ENCODE results near the gene MEX3C.

MEX3C gene

DNA sequence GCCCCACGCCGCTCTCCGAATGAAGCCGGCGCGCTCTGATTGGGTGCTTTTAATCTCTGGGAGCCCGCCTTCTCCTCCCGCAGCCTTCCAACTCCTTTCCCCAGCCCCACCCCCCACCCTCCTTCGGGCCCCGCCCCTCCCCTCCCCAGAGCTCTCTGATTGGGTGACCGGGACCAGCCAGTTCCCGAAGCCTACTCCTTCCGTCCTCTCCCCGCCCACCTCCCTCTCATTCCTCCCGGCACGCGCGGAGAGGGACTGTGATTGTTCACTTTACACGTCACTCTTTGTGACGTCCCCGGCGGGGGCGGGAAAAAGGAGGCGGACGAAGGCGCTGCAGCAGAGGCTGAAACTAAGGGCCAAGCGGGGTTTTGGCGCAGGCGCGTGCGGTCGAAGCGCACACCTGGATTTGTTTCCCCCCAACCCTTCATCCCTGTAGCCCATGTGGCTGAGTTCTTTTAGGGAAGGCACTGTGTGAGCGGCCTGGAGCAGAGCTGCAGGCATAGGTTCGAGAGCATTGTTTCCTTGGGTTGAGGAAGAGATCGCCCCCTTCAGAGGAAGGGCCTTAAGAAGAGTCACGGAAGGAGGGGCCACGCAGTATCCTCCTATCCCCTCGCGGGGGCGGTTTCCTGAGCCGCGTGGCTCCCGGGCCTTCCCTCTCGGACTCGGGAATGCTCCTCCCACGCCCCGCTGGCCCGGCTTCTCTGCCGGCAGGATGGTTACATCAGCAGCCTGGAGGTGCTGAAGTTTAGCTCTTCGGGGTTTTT lies at the start of gene MEX3C:
Gene MEX3C, minus strand, starts transcription at position 21 of the 764 bp plus-strand sequence. CDS start 361 bp downstream, outside the sequence.
- peak within 1 kb of the TSS; percentile 89 for H3K4me3 ChIP-seq (replicated peaks; ENCODE audit: low read depth, low read length)
- DNase-seq (ENCODE audit: extremely low read depth, low read depth): peak; percentile 97
- TF ChIP-seq, protein P1, sequence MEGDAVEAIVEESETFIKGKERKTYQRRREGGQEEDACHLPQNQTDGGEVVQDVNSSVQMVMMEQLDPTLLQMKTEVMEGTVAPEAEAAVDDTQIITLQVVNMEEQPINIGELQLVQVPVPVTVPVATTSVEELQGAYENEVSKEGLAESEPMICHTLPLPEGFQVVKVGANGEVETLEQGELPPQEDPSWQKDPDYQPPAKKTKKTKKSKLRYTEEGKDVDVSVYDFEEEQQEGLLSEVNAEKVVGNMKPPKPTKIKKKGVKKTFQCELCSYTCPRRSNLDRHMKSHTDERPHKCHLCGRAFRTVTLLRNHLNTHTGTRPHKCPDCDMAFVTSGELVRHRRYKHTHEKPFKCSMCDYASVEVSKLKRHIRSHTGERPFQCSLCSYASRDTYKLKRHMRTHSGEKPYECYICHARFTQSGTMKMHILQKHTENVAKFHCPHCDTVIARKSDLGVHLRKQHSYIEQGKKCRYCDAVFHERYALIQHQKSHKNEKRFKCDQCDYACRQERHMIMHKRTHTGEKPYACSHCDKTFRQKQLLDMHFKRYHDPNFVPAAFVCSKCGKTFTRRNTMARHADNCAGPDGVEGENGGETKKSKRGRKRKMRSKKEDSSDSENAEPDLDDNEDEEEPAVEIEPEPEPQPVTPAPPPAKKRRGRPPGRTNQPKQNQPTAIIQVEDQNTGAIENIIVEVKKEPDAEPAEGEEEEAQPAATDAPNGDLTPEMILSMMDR (IDR thresholded peaks at IDR 0.05; ENCODE audit: low read depth, low read length, missing control alignments): peak; percentile 14

DNA sequence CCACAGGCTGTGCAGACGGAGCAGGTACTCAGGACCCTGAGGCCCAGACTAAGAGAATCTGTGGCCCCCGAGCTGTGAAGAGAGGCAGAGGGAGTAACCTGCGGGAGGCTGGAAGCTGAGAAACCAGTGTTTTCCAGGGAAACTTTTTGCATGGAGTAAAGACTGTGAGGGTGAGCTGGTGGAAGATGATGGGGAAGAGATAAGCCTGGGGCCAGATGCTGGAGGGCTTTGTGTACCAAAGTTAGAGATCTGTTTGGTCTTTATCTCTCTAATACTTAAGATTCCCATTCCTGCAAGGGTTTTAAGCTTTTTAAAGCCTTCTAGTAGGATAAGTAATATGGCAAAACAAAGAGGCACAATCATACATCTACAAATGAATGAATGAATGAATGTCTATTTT lies 43.7 kb upstream of the MEX3C start:
- no peak overlapping the region for H3K4me3 ChIP-seq (replicated peaks; ENCODE audit: low read depth, low read length)
- DNase-seq (ENCODE audit: extremely low read depth, low read depth): no peak
- TF ChIP-seq, protein P1 (IDR thresholded peaks at IDR 0.05; ENCODE audit: low read depth, low read length, missing control alignments): no peak

GRCh38 chr18:51236225-51236624 lies 38.7 kb upstream of the MEX3C start:
- TF ChIP-seq, protein P1 (IDR thresholded peaks at IDR 0.05; ENCODE audit: low read depth, low read length, missing control alignments): no peak
- H3K4me3 ChIP-seq (replicated peaks; ENCODE audit: low read depth, low read length): no peak overlapping the region
- DNase-seq (ENCODE audit: extremely low read depth, low read depth): no peak

DNA sequence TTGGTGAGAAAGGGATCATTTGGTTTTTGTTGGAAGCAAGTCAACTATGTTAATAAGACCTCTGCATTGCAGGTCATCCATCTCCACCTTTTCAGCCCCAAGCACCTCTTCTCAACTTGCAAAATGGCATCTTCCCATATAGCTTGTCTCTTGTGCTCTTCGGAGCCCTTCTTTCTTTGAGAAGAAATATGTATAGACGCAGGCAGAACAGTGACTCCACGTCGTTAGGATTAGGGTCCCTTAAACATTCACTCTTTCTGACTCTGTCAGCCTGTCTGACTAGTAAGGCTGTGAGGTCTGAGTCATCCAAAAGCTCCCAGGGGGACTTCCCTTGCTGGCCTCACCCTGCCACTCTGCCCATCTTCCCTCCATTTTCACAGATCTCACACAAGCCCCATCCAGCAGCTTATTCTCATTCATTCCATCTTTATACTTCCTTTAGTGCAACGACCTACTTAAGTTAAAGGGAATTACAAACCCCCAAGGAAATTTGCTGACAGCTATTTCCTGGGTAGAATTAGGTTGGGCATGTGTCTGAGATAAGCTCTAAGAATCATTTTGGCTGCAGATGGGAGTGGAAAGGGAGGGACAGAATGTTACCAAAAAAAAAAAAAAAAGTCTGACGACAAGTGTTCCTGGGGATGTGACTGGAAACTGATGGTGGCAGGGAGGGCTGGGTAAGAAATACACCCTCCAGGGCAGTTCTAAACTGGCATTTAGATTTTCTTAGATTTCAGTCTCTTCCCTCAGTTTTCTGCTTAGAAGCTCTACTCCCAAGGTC lies 37.7 kb upstream of the MEX3C start:
- TF ChIP-seq, protein P1 (IDR thresholded peaks at IDR 0.05; ENCODE audit: low read depth, low read length, missing control alignments): no peak
- DNase-seq (ENCODE audit: extremely low read depth, low read depth): no peak
- H3K4me3 ChIP-seq (replicated peaks; ENCODE audit: low read depth, low read length): no peak overlapping the region

DNA sequence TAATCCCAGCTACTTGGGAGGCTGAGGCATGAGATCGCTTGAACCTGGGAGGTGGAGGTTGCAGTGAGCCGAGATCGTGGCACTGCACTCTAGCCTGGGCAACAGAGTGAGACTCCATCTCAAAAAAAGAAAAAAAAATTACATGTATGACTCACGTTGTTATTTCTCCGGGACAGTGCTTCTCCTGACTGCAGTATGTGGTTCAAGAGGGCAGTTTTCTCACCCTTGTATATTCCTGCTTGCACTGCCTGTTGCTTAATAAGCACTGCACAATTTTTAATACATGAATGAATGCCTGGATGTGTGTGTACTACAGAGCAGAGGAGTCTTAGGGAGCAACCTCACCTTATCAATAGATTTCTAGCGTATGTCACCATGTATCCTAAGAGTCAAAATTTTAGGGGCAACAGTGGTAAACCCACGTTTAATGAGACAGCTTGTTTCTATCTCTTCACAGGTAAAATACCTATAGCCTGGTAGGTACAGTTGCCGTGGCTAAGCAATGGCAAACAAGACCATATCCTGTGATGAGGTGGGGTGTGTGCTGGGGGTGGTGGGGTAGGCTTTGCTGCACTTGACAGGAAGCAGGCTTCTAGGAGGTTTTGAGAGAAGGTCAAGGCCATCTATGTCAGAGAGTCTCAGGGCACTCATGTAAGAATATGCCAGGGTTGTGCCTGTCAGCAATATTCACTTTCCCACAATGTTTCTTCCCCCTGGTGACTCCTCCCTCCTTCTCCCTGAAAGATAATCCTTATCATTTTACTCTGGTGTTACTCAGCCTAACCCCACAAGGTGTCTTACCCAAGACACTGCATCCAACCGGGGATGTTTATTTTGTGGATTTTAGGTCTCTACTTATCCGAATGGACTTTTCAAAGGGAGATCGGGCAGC lies 36.9 kb upstream of the MEX3C start:
- TF ChIP-seq, protein P1 (IDR thresholded peaks at IDR 0.05; ENCODE audit: low read depth, low read length, missing control alignments): no peak

GRCh38 chr18:51229328-51229727 lies 31.8 kb upstream of the MEX3C start:
- H3K4me3 ChIP-seq (replicated peaks; ENCODE audit: low read depth, low read length): no peak overlapping the region
- TF ChIP-seq, protein P1 (IDR thresholded peaks at IDR 0.05; ENCODE audit: low read depth, low read length, missing control alignments): no peak
- DNase-seq (ENCODE audit: extremely low read depth, low read depth): no peak

More for the DNA sequence above, 36.9 kb upstream of the MEX3C start:
- DNase-seq (ENCODE audit: extremely low read depth, low read depth): no peak
- H3K4me3 ChIP-seq (replicated peaks; ENCODE audit: low read depth, low read length): no peak overlapping the region
